ENCODE measurements around the gene MYOM1.
"Not testable (repeated sequence)": the region's sequence is repeated elsewhere in the genome, so short reads cannot be mapped to it uniquely, and the experiment has no call there.

- TF ChIP-seq, protein P1, sequence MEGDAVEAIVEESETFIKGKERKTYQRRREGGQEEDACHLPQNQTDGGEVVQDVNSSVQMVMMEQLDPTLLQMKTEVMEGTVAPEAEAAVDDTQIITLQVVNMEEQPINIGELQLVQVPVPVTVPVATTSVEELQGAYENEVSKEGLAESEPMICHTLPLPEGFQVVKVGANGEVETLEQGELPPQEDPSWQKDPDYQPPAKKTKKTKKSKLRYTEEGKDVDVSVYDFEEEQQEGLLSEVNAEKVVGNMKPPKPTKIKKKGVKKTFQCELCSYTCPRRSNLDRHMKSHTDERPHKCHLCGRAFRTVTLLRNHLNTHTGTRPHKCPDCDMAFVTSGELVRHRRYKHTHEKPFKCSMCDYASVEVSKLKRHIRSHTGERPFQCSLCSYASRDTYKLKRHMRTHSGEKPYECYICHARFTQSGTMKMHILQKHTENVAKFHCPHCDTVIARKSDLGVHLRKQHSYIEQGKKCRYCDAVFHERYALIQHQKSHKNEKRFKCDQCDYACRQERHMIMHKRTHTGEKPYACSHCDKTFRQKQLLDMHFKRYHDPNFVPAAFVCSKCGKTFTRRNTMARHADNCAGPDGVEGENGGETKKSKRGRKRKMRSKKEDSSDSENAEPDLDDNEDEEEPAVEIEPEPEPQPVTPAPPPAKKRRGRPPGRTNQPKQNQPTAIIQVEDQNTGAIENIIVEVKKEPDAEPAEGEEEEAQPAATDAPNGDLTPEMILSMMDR (IDR thresholded peaks at IDR 0.05): not testable (repeated sequence)
- TF ChIP-seq POLR2AphosphoS5 (IDR thresholded peaks at IDR 0.05; ENCODE audit: low read depth, low read length); REST (IDR thresholded peaks at IDR 0.05; ENCODE audit: insufficient read depth in 1 of 2, low read depth in 2 of 2, low read length in 1 of 2); TCF7L2 (IDR thresholded peaks at IDR 0.05; ENCODE audit: low read depth, low read length): not testable (repeated sequence)
These were observed 156.0 kb downstream of the MYOM1 start for GRCh38 chr18:3063766-3064165.
